ENCODE results near the gene COL6A5. TPM values are rescaled to one million over a fixed set of nuclear protein-coding genes. Genes with fewer than 3 reads are reported as not detected.

COL6A5 gene
- total and polyA plus RNA-seq, 10 donors, result 0.07 to 0.15 TPM; not detected in 8

- TF ChIP-seq POLR2A (IDR thresholded peaks at IDR 0.05), result no peak
- TF ChIP-seq POLR2AphosphoS5 (IDR thresholded peaks at IDR 0.05), result no peak
- TF ChIP-seq CTCF (IDR thresholded peaks at IDR 0.05 in 8 of 11, conservative IDR thresholded peaks at IDR 0.05 in 3 of 11), result no peak
- DNase-seq, result no peak
- Histone ChIP-seq H3K4me1 (no peaks in the 10 kb centered on the region), H3K9me3 (peaks cover 0 to 4% (median 0%) of the 10 kb centered on the region in 8 donors), H3K27me3 (replicated peaks in 1 of 7) (peaks cover 0 to 6% (median 0%) of the 10 kb centered on the region in 7 donors), H3K36me3 (no peaks in the 10 kb centered on the region), H3K27ac (no peak overlapping the region), H3K4me3 (no peak overlapping the region)
- intact Hi-C loops (cut with DNase I; ENCODE audit: low total_unique reads), result no loop called here
These were observed 33.1 kb upstream of the COL6A5 start for GRCh38 chr3:130312374-130312773.

- intact Hi-C loops (cut with DNase I; ENCODE audit: low total_unique reads), result no loop called here
- Histone ChIP-seq H3K27me3 (replicated peaks in 1 of 7) (no peaks in the 10 kb centered on the region), H3K4me3 (no peak overlapping the region), H3K9me3 (peaks cover 0 to 7% (median under 1%) of the 10 kb centered on the region in 8 donors), H3K27ac (no peak overlapping the region), H3K4me1 (no peaks in the 10 kb centered on the region), H3K36me3 (no peaks in the 10 kb centered on the region)
- TF ChIP-seq POLR2AphosphoS5 (IDR thresholded peaks at IDR 0.05) (no peak), POLR2A (IDR thresholded peaks at IDR 0.05) (no peak), CTCF (IDR thresholded peaks at IDR 0.05 in 8 of 11, conservative IDR thresholded peaks at IDR 0.05 in 3 of 11) (no peak)
- DNase-seq, result no peak
- WGBS, 5 donors, result 63 to 75% (median 72%) methylated on average over 2 of the region's 2 CpGs
These were observed 29.3 kb upstream of the COL6A5 start for GRCh38 chr3:130316169-130316568.

- Histone ChIP-seq H3K4me1 (no peaks in the 10 kb centered on the region), H3K9me3 (peaks cover 0 to 12% (median 6%) of the 10 kb centered on the region in 8 donors), H3K36me3 (no peaks in the 10 kb centered on the region), H3K27ac (no peak overlapping the region), H3K27me3 (replicated peaks in 1 of 7) (peaks cover 0 to 10% (median 0%) of the 10 kb centered on the region in 7 donors), H3K4me3 (no peak overlapping the region)
- WGBS, 5 donors, result 87 to 100% (median 89%) methylated on average over 1 of the region's 1 CpG
- intact Hi-C loops (cut with DNase I; ENCODE audit: low total_unique reads), result no loop called here
- no peak for DNase-seq
- TF ChIP-seq POLR2A (IDR thresholded peaks at IDR 0.05) (no peak), POLR2AphosphoS5 (IDR thresholded peaks at IDR 0.05) (no peak), CTCF (IDR thresholded peaks at IDR 0.05 in 8 of 11, conservative IDR thresholded peaks at IDR 0.05 in 3 of 11) (no peak)
These were observed 22.0 kb upstream of the COL6A5 start for GRCh38 chr3:130323503-130323902.

- H3K27ac ChIP-seq, result no peak overlapping the region
- peaks cover 0 to 10% (median 0%) of the 10 kb centered on the region in 6 donors for H3K4me1 ChIP-seq
- no peak for TF ChIP-seq POLR2A (IDR thresholded peaks at IDR 0.05)
- no peak overlapping the region for H3K4me3 ChIP-seq
- H3K27me3 ChIP-seq (replicated peaks in 1 of 7), result peaks cover 2 to 16% (median 7%) of the 10 kb centered on the region in 7 donors
- WGBS, 5 donors, result 69 to 88% (median 82%) methylated on average over 1 of the region's 1 CpG
- intact Hi-C loops (cut with DNase I; ENCODE audit: low total_unique reads), result no loop called here
- no peak for DNase-seq
- H3K9me3 ChIP-seq, result peaks cover 0 to 38% (median 25%) of the 10 kb centered on the region in 8 donors
- H3K36me3 ChIP-seq, result no peaks in the 10 kb centered on the region
These were observed 4.7 kb upstream of the COL6A5 start for GRCh38 chr3:130340766-130341165.

- DNase-seq, result no peak
- peaks cover 2 to 22% (median 10%) of the 10 kb centered on the region in 7 donors for H3K27me3 ChIP-seq (replicated peaks in 1 of 7)
- intact Hi-C loops (cut with DNase I; ENCODE audit: low total_unique reads), result no loop called here
- H3K27ac ChIP-seq, result no peak overlapping the region
- no peak overlapping the region for H3K4me3 ChIP-seq
- H3K9me3 ChIP-seq, result peaks cover 0 to 32% (median 20%) of the 10 kb centered on the region in 8 donors
- H3K36me3 ChIP-seq, result no peaks in the 10 kb centered on the region
- H3K4me1 ChIP-seq, result peaks cover 0 to 12% (median 0%) of the 10 kb centered on the region in 6 donors
- TF ChIP-seq POLR2AphosphoS5 (IDR thresholded peaks at IDR 0.05) (no peak), CTCF (IDR thresholded peaks at IDR 0.05 in 8 of 11, conservative IDR thresholded peaks at IDR 0.05 in 3 of 11) (no peak), POLR2A (IDR thresholded peaks at IDR 0.05) (no peak)
These were observed 4.1 kb upstream of the COL6A5 start for GRCh38 chr3:130341388-130341787.

All from spleen (tissue), 11 donors.